DND-41 (cell line): ENCODE results near the gene TAF11L3.

ENCODE experiments used
- EZH2 ChIP-seq: IDR thresholded peaks from 3 replicates; pipeline ENCODE4 v1.6.1; 2012; ENCODE audit warnings: borderline replicate concordance, low read depth, mild to moderate bottlenecking, moderate library complexity, low read length, inconsistent platforms; ENCODE audit not compliant: severe bottlenecking
- TF ChIP-seq, protein P1 (sequence below): IDR thresholded peaks from 2 replicates; pipeline ENCODE4 v1.5.1; 2012; ENCODE audit warnings: borderline replicate concordance, low read length, moderate library complexity, mild to moderate bottlenecking; ENCODE audit not compliant: poor library complexity, severe bottlenecking; ENCODE audit errors: extremely low read depth

GRCh38 chr5:17497446-17497845 lies 20.7 kb upstream of the TAF11L3 start:
- TF ChIP-seq, protein P1, sequence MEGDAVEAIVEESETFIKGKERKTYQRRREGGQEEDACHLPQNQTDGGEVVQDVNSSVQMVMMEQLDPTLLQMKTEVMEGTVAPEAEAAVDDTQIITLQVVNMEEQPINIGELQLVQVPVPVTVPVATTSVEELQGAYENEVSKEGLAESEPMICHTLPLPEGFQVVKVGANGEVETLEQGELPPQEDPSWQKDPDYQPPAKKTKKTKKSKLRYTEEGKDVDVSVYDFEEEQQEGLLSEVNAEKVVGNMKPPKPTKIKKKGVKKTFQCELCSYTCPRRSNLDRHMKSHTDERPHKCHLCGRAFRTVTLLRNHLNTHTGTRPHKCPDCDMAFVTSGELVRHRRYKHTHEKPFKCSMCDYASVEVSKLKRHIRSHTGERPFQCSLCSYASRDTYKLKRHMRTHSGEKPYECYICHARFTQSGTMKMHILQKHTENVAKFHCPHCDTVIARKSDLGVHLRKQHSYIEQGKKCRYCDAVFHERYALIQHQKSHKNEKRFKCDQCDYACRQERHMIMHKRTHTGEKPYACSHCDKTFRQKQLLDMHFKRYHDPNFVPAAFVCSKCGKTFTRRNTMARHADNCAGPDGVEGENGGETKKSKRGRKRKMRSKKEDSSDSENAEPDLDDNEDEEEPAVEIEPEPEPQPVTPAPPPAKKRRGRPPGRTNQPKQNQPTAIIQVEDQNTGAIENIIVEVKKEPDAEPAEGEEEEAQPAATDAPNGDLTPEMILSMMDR: no peak
- no peak for TF ChIP-seq EZH2
